GM19025 (cell line): ENCODE measurements around the gene CC2D2A.

Experiments used
- ATAC-seq: cut with Tn5 transposase; IDR thresholded peaks from one replicate; pipeline ENCODE4 v1.9.1; 2021; ENCODE audit warnings: mild to moderate bottlenecking, low read depth, moderate library complexity; ENCODE audit not compliant: unreplicated experiment

The CC2D2A gene

GRCh38 chr4:15458616-15459015 lies 11.1 kb upstream of the CC2D2A start:
- ATAC-seq: no peak

- no peak for ATAC-seq
Observed at GRCh38 chr4:15459706-15460105, 10.0 kb upstream of the CC2D2A start.

- ATAC-seq: no peak
Observed at GRCh38 chr4:15466596-15466995, 3.1 kb upstream of the CC2D2A start.

- ATAC-seq: no peak
Observed at GRCh38 chr4:15470128-15470475, 420 bp downstream of the CC2D2A start.

- ATAC-seq: no peak
Observed at GRCh38 chr4:15476396-15476795, 6.7 kb downstream of the CC2D2A start.

GRCh38 chr4:15478724-15479088 lies 9.0 kb downstream of the CC2D2A start:
- no peak for ATAC-seq

- ATAC-seq: no peak
Observed at GRCh38 chr4:15479089-15479912, 9.6 kb downstream of the CC2D2A start.

- ATAC-seq: no peak
Observed at GRCh38 chr4:15479913-15480185, 10.2 kb downstream of the CC2D2A start.

- no peak for ATAC-seq
Observed at GRCh38 chr4:15481961-15482745, 12.5 kb downstream of the CC2D2A start.

- ATAC-seq: no peak
Observed at GRCh38 chr4:15482842-15483241, 13.2 kb downstream of the CC2D2A start.

GRCh38 chr4:15488136-15488535 lies 18.5 kb downstream of the CC2D2A start:
- no peak for ATAC-seq

GRCh38 chr4:15488658-15489470 lies 19.2 kb downstream of the CC2D2A start:
- ATAC-seq: no peak

GRCh38 chr4:15489551-15489950 lies 19.9 kb downstream of the CC2D2A start:
- ATAC-seq: no peak

- no peak for ATAC-seq
Observed at GRCh38 chr4:15493411-15493810, 23.7 kb downstream of the CC2D2A start.

GRCh38 chr4:15495621-15496020 lies 25.9 kb downstream of the CC2D2A start:
- ATAC-seq: no peak

- ATAC-seq: no peak
Observed at GRCh38 chr4:15498356-15498755, 28.7 kb downstream of the CC2D2A start.

- ATAC-seq: no peak
Observed at GRCh38 chr4:15500701-15501100, 31.0 kb downstream of the CC2D2A start.

GRCh38 chr4:15501941-15502340 lies 32.3 kb downstream of the CC2D2A start:
- no peak for ATAC-seq

- ATAC-seq: no peak
Observed at GRCh38 chr4:15502384-15502783, 32.7 kb downstream of the CC2D2A start.

- no peak for ATAC-seq
Observed at GRCh38 chr4:15504041-15504440, 34.4 kb downstream of the CC2D2A start.

- ATAC-seq: no peak
Observed at GRCh38 chr4:15506464-15506863, 36.8 kb downstream of the CC2D2A start.
